ENCODE data around the gene AAR2. TPM values are rescaled to one million over a fixed set of nuclear protein-coding genes. Genes with fewer than 3 reads are reported as not detected.

AAR2 gene
- total RNA-seq, 1 donor from 2014 or later: 32.8 TPM

DNA sequence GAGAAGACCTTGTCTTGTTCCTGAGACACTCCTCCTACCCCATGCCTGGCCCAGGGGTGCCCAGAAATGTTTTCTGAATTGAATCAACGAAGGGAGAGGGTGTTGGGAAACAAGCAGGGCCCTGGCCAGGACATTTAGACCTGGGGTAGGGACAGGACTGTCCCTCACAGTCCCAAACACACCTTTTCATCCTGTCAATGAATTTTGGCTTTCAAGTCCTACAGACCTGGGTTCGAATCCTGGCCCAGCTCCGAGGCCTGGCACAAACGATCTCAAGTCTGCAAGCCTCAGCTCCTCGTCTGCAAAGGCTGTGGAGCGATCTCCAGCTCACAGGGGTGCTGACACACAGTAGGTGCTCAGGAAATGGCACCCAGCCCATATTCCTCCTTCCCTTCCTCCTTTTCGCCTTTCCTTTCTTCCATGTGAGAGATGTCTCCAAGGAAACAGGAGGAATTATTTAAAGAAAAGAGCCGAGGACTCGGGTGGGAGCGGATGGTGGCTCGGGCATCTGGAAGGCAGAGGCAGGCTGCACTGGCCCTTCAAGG lies 62.6 kb downstream of the AAR2 start:
- no peak overlapping the region for H3K4me3 Mint-ChIP-seq (ENCODE audit: unreplicated experiment)

GRCh38 chr20:36299459-36299858 lies 63.2 kb downstream of the AAR2 start:
- DNase-seq (ENCODE audit: extremely low spot score, unreplicated experiment): peak; percentile 48
- H3K4me3 Mint-ChIP-seq (ENCODE audit: unreplicated experiment): no peak overlapping the region
- TF ChIP-seq, protein P1, sequence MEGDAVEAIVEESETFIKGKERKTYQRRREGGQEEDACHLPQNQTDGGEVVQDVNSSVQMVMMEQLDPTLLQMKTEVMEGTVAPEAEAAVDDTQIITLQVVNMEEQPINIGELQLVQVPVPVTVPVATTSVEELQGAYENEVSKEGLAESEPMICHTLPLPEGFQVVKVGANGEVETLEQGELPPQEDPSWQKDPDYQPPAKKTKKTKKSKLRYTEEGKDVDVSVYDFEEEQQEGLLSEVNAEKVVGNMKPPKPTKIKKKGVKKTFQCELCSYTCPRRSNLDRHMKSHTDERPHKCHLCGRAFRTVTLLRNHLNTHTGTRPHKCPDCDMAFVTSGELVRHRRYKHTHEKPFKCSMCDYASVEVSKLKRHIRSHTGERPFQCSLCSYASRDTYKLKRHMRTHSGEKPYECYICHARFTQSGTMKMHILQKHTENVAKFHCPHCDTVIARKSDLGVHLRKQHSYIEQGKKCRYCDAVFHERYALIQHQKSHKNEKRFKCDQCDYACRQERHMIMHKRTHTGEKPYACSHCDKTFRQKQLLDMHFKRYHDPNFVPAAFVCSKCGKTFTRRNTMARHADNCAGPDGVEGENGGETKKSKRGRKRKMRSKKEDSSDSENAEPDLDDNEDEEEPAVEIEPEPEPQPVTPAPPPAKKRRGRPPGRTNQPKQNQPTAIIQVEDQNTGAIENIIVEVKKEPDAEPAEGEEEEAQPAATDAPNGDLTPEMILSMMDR (IDR thresholded peaks at IDR 0.05): no peak
- H3K9me3 Mint-ChIP-seq (ENCODE audit: unreplicated experiment): no peaks in the 10 kb centered on the region
- peaks cover 83% of the 10 kb centered on the region for H3K27me3 Mint-ChIP-seq (ENCODE audit: unreplicated experiment)
- no peaks in the 10 kb centered on the region for H3K4me1 Mint-ChIP-seq (ENCODE audit: unreplicated experiment)
- no peak overlapping the region for H3K27ac Mint-ChIP-seq (ENCODE audit: unreplicated experiment)
- H3K36me3 Mint-ChIP-seq (ENCODE audit: unreplicated experiment): no peaks in the 10 kb centered on the region

More for the DNA sequence above, 62.6 kb downstream of the AAR2 start:
- TF ChIP-seq, protein P1 (IDR thresholded peaks at IDR 0.05): no peak
- H3K36me3 Mint-ChIP-seq (ENCODE audit: unreplicated experiment): no peaks in the 10 kb centered on the region
- H3K27me3 Mint-ChIP-seq (ENCODE audit: unreplicated experiment): peaks cover 79% of the 10 kb centered on the region
- H3K4me1 Mint-ChIP-seq (ENCODE audit: unreplicated experiment): no peaks in the 10 kb centered on the region
- peak; percentile 64 for DNase-seq (ENCODE audit: extremely low spot score, unreplicated experiment)
- H3K27ac Mint-ChIP-seq (ENCODE audit: unreplicated experiment): no peak overlapping the region
- H3K9me3 Mint-ChIP-seq (ENCODE audit: unreplicated experiment): no peaks in the 10 kb centered on the region

DNA sequence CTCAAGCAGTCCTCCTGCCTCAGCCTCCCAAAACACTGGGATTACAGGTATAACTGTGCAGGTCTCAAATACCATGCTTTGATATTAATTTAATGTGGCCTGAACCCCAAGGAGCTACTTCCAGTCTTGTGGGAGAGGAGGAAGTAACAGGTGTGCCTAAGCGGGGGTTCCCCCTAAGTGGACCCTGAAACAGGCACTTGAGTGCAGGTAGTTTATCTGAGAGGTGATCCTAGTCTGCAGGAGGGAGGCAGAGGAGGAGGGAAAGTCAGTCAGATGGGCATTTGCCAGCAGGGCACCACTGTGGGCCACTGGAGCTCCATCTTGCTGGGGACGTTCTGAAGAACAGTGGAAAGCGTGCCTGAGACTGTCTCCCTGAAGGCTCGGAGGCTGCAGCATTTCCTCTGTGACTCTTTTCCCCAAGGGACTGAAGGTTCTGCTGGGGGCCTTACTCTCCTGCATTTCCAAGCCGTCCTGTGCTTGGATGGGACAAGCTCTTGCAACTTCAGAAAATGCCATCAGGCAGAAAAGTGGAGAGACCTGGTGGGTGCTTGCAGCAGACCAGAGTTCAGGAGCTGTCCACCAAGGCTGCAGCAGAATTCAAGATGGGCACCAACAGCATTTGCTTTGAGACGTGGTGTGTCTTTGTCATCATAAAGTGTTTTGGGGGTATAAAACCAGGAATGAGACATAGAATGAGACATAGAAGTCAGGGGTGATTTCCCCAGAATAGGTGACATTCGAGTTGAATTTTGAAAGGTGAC lies 65.3 kb downstream of the AAR2 start:
- H3K36me3 Mint-ChIP-seq (ENCODE audit: unreplicated experiment): no peaks in the 10 kb centered on the region
- H3K4me1 Mint-ChIP-seq (ENCODE audit: unreplicated experiment): peaks cover 5% of the 10 kb centered on the region
- TF ChIP-seq, protein P1 (IDR thresholded peaks at IDR 0.05): no peak
- H3K4me3 Mint-ChIP-seq (ENCODE audit: unreplicated experiment): no peak overlapping the region
- H3K27me3 Mint-ChIP-seq (ENCODE audit: unreplicated experiment): peaks cover 81% of the 10 kb centered on the region
- H3K27ac Mint-ChIP-seq (ENCODE audit: unreplicated experiment): no peak overlapping the region
- no peaks in the 10 kb centered on the region for H3K9me3 Mint-ChIP-seq (ENCODE audit: unreplicated experiment)
- peak; percentile 68 for DNase-seq (ENCODE audit: extremely low spot score, unreplicated experiment)

DNA sequence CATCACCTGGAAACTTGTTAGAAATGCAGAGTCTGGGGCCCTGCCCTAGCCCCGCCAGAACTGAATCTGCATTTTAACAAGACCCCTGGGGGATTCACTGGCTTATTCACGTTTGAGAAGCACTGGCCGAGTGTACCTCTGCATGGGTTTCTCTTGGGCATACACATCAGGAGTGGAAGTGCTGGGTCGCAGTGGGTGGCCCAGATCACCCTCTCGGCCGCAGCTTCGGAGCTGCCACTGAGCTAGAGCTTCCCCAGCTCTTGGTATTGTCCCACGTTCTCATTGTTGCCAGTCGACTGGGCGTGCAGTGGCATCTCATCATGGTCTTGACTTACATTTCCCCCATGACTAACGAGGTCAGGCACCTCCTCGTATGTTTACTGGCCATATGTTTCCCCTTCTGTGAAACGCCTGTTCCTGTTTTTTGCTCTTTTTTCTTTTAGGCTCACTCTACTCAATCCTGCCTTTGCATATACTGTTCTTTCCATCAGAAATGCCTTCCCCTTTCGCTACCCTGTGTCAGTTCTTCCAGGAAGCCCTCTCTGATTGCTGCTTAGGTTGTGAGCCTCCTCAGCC lies 66.8 kb downstream of the AAR2 start:
- Mint-ChIP-seq H3K27ac (ENCODE audit: unreplicated experiment) (no peak overlapping the region), H3K4me1 (ENCODE audit: unreplicated experiment) (peaks cover 7% of the 10 kb centered on the region), H3K4me3 (ENCODE audit: unreplicated experiment) (no peak overlapping the region), H3K27me3 (ENCODE audit: unreplicated experiment) (peaks cover 76% of the 10 kb centered on the region), H3K36me3 (ENCODE audit: unreplicated experiment) (no peaks in the 10 kb centered on the region), H3K9me3 (ENCODE audit: unreplicated experiment) (no peaks in the 10 kb centered on the region)
- DNase-seq (ENCODE audit: extremely low spot score, unreplicated experiment): peak; percentile 46
- TF ChIP-seq, protein P1 (IDR thresholded peaks at IDR 0.05): no peak

- TF ChIP-seq, protein P1 (IDR thresholded peaks at IDR 0.05): no peak
- no peak overlapping the region for H3K27ac Mint-ChIP-seq (ENCODE audit: unreplicated experiment)
- no peaks in the 10 kb centered on the region for H3K36me3 Mint-ChIP-seq (ENCODE audit: unreplicated experiment)
- peak; percentile 53 for DNase-seq (ENCODE audit: extremely low spot score, unreplicated experiment)
- peaks cover 78% of the 10 kb centered on the region for H3K27me3 Mint-ChIP-seq (ENCODE audit: unreplicated experiment)
- H3K4me3 Mint-ChIP-seq (ENCODE audit: unreplicated experiment): no peak overlapping the region
- no peaks in the 10 kb centered on the region for H3K9me3 Mint-ChIP-seq (ENCODE audit: unreplicated experiment)
- peaks cover 7% of the 10 kb centered on the region for H3K4me1 Mint-ChIP-seq (ENCODE audit: unreplicated experiment)
Measured at GRCh38 chr20:36303831-36304230, 67.6 kb downstream of the AAR2 start.

Measured in osteocyte (in vitro differentiated cells).